Osteoblast (primary cell): Measurements from ENCODE around the gene SUN1. TPM values are rescaled to one million over a fixed set of nuclear protein-coding genes. Genes with fewer than 3 reads are reported as not detected.

Experiments used
- DNase-seq: peaks from one replicate; pipeline ENCODE4 v3.0.0; 2011; ENCODE audit warnings: low spot score, mixed read lengths; ENCODE audit not compliant: insufficient read length; ENCODE audit errors: missing footprints
- H2AFZ ChIP-seq: 2 replicates; pipeline ENCODE4 v1.6.0; 2011; ENCODE audit warnings: mild to moderate bottlenecking, low read length
- H3K27ac ChIP-seq: 2 replicates; pipeline ENCODE4 v1.5.1; 2011; ENCODE audit warnings: mild to moderate bottlenecking, low read depth, low read length, moderate library complexity
- H3K27me3 ChIP-seq: 2 replicates; pipeline ENCODE4 v1.6.0; 2012; ENCODE audit warnings: mild to moderate bottlenecking, control low read depth, inconsistent platforms, low read length, moderate library complexity; ENCODE audit not compliant: insufficient read depth
- H3K36me3 ChIP-seq: 2 replicates; pipeline ENCODE4 v1.5.1; 2011; ENCODE audit warnings: mild to moderate bottlenecking, low read length, control low read depth, moderate library complexity; ENCODE audit not compliant: insufficient read depth
- H3K4me1 ChIP-seq: 2 replicates; pipeline ENCODE4 v1.5.1; 2011; ENCODE audit warnings: mild to moderate bottlenecking, low read length, control low read depth, moderate library complexity; ENCODE audit not compliant: insufficient read depth
- H3K4me2 ChIP-seq: 2 replicates; pipeline ENCODE4 v1.6.0; 2011; ENCODE audit warnings: mild to moderate bottlenecking, low read length; ENCODE audit not compliant: insufficient read depth
- H3K4me3 ChIP-seq: fragments of 200-600 bp; sonication (generic); 3 replicates; pipeline ENCODE4 v1.5.1; 2012; ENCODE audit warnings: mild to moderate bottlenecking, low read length, inconsistent platforms; ENCODE audit not compliant: insufficient read depth
- H3K79me2 ChIP-seq: 2 replicates; pipeline ENCODE4 v1.6.0; 2012; ENCODE audit warnings: mild to moderate bottlenecking, low read length, control low read depth, inconsistent platforms; ENCODE audit not compliant: insufficient read depth
- H3K9me3 ChIP-seq: 2 replicates; pipeline ENCODE4 v1.5.1; 2011; ENCODE audit warnings: low read depth, low read length, control low read depth
- H4K20me1 ChIP-seq: 2 replicates; pipeline ENCODE4 v1.6.0; 2012; ENCODE audit warnings: mild to moderate bottlenecking, low read length, control low read depth; ENCODE audit not compliant: insufficient read depth
- total RNA-seq: library from RNA; depleted of rRNA; stranded (reverse); fragments of >200 nt; gene quantifications from 2 replicates; pipeline ENCODE4 v1.2.3, GENCODE V29; 2012
- TF ChIP-seq, protein P1 (sequence below): IDR thresholded peaks from 2 replicates; pipeline ENCODE4 v1.5.1; 2011; ENCODE audit warnings: mild to moderate bottlenecking, low read depth, low read length, moderate library complexity; ENCODE audit errors: extremely low read depth

SUN1 gene
- total RNA-seq, 1 donor, result 126 TPM

DNA sequence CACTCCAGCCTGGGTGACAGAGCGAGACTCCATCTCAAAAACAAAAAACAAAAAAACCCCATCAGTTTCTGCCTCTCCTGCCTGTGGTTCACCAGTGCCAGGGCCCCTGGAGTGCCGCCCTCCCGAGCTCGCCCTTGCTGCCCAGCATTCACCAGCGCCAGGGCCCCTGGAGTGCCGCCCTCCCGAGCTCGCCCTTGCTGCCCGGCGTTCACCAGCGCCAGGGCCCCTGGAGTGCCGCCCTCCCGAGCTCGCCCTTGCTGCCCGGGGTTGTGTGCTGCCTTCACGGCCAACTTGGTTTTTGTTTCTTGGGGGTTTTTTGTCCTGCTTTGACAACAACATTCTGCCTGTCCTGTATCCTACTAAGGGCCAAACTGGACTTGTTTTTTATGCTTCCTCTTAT lies 30.8 kb downstream of the SUN1 start:
- Histone ChIP-seq H4K20me1 (no peaks in the 10 kb centered on the region), H3K27ac (no peak overlapping the region), H3K4me1 (peaks cover 5% of the 10 kb centered on the region), H3K4me3 (no peak overlapping the region), H3K79me2 (peaks cover 11% of the 10 kb centered on the region), H3K9me3 (no peaks in the 10 kb centered on the region), H2AFZ (no peak overlapping the region), H3K27me3 (no peaks in the 10 kb centered on the region), H3K36me3 (peaks cover 57% of the 10 kb centered on the region), H3K4me2 (no peak overlapping the region)
- DNase-seq, result no peak
- TF ChIP-seq, protein P1, sequence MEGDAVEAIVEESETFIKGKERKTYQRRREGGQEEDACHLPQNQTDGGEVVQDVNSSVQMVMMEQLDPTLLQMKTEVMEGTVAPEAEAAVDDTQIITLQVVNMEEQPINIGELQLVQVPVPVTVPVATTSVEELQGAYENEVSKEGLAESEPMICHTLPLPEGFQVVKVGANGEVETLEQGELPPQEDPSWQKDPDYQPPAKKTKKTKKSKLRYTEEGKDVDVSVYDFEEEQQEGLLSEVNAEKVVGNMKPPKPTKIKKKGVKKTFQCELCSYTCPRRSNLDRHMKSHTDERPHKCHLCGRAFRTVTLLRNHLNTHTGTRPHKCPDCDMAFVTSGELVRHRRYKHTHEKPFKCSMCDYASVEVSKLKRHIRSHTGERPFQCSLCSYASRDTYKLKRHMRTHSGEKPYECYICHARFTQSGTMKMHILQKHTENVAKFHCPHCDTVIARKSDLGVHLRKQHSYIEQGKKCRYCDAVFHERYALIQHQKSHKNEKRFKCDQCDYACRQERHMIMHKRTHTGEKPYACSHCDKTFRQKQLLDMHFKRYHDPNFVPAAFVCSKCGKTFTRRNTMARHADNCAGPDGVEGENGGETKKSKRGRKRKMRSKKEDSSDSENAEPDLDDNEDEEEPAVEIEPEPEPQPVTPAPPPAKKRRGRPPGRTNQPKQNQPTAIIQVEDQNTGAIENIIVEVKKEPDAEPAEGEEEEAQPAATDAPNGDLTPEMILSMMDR, result no peak

DNA sequence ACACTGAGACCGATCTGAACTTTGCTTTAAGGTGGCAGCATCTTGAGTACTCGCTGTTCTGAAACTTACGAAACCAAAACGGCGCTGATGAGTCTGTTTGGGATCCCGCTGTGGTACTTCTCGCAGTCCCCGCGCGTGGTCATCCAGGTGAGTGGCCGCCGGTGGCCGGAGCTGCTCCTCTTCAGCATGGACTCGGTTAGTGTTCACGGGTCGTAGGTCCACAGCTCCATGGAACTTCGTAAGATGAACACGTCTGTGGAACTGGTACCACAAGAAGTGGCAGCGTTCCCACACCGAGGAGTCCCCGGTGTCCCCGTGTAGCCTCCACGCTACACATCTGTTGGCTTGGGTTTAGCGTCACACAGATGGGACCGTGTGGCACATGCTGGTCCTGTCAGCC lies 33.6 kb downstream of the SUN1 start:
- Histone ChIP-seq H2AFZ (no peak overlapping the region), H3K36me3 (peaks cover 55% of the 10 kb centered on the region), H3K79me2 (peaks cover 16% of the 10 kb centered on the region), H3K27ac (no peak overlapping the region), H3K4me3 (no peak overlapping the region), H3K9me3 (no peaks in the 10 kb centered on the region), H4K20me1 (no peaks in the 10 kb centered on the region), H3K4me1 (peaks cover 5% of the 10 kb centered on the region), H3K27me3 (no peaks in the 10 kb centered on the region), H3K4me2 (no peak overlapping the region)
- DNase-seq, result no peak
- TF ChIP-seq, protein P1, result no peak

DNA sequence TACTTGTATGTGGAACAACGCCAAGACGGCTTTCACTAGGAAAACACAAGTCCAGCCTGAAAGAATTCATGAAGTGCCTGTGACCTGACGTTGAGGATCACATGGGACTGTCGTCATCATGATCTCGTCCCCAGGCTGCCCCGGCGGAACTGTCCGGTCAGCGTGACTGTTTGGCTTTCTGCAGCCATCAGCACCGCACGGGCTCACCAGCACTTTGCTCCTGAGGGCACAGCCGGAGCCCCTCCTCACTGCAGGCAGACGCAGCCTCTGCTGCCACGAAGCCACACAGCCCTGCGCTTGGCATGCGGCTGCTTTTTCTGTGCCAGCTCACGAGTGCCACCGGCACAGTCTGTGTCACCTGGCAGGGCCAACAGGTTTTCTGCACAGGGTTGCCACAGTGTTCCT lies 34.7 kb downstream of the SUN1 start:
- Histone ChIP-seq H4K20me1 (no peaks in the 10 kb centered on the region), H3K9me3 (no peaks in the 10 kb centered on the region), H2AFZ (no peak overlapping the region), H3K4me1 (peaks cover 5% of the 10 kb centered on the region), H3K4me2 (no peak overlapping the region), H3K79me2 (peaks cover 16% of the 10 kb centered on the region), H3K4me3 (no peak overlapping the region), H3K27me3 (no peaks in the 10 kb centered on the region), H3K27ac (peak overlapping the region; percentile 77), H3K36me3 (peaks cover 47% of the 10 kb centered on the region)
- TF ChIP-seq, protein P1, result no peak
- no peak for DNase-seq

DNA sequence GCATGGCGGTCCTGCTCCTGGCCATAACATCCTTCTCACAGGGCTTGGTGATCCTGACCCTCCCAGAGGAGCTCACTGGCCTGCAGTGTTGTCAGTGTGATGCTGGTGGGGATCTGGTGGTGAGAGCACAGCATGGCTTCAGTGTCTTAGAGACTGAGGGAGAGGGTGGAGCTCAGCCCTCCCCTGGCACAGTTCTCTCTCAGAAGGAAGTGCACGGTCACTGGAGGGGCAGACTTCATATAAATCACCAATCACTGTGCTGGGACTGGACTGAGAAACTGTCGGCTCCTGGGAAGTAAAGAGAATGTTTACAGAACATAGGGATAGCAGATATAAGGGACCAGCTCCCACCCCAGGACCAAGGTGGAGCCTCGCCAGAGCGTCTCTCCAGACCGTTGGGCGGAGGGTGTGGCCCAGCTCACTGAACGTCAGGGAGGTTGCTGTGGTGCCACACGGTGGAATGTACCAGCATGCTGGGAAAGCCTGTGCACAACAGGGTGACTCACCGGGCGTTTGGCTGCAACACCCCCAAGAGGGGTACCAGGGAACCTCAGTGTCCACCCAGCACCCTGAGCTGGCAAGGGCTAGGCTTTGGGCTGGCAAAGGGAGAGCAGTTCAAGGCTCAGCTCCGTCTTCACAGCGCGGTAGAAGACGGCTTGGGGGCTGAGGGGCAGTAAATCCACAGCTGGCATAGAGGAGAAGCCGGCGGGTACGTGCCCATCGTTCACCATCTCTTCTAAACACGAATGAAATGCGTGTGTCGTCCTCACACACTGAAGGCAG lies 35.3 kb downstream of the SUN1 start:
- H3K4me2 ChIP-seq, result no peak overlapping the region
- no peak for DNase-seq
- H3K4me3 ChIP-seq, result no peak overlapping the region
- H3K9me3 ChIP-seq, result no peaks in the 10 kb centered on the region
- H3K79me2 ChIP-seq, result peaks cover 16% of the 10 kb centered on the region
- no peaks in the 10 kb centered on the region for H3K27me3 ChIP-seq
- peak overlapping the region; percentile 77 for H3K27ac ChIP-seq
- H3K4me1 ChIP-seq, result peaks cover 5% of the 10 kb centered on the region
- TF ChIP-seq, protein P1, result no peak
- no peaks in the 10 kb centered on the region for H4K20me1 ChIP-seq
- peak overlapping the region; percentile 35 for H2AFZ ChIP-seq
- H3K36me3 ChIP-seq, result peaks cover 46% of the 10 kb centered on the region
